Measurements from ENCODE around the gene SLC30A10. TPM values are rescaled to one million over a fixed set of nuclear protein-coding genes. Genes with fewer than 3 reads are reported as not detected.

The SLC30A10 gene
- total RNA-seq, 1 experiment from 2014 or later = 0.09 TPM

GRCh38 chr1:219902951-219903350, 25.4 kb downstream of the SLC30A10 start:
- WGBS (ENCODE audit: extremely low coverage, insufficient read length, low lambda C conversion rate) = no CpG with 5 or more reads among the region's 4 CpGs

More at GRCh38 chr1:219902951-219903350, 25.4 kb downstream of the SLC30A10 start:
- Histone ChIP-seq H3K4me1 (ENCODE audit: insufficient read depth, low read length) (0 out of 2 replicates have a peak, but pooled peaks cover 3% of the 10 kb centered on the region), H2AFZ (ENCODE audit: low read length) (no peak overlapping the region), H2BK20ac (ENCODE audit: low read depth, low read length, poor library complexity, severe bottlenecking) (no peak overlapping the region), H3T11ph (ENCODE audit: low read length) (no peak overlapping the region), H3K4ac (ENCODE audit: low read depth, low read length) (no peak overlapping the region), H3K23me2 (ENCODE audit: insufficient read length, low read depth, low read length, poor library complexity, severe bottlenecking) (no peaks in the 10 kb centered on the region), H4K8ac (replicated peaks; ENCODE audit: insufficient read length, low read depth, low read length) (no peak overlapping the region), H2AK5ac (ENCODE audit: insufficient read length, low read length) (no peak overlapping the region), H3K4me2 (ENCODE audit: insufficient read depth, insufficient read length, low read length) (no peak overlapping the region), H3K9ac (ENCODE audit: extremely low read depth, insufficient read length, low read length) (no peak overlapping the region), H3K9me3 (ENCODE audit: control insufficient read depth, low read depth, low read length) (no peaks in the 10 kb centered on the region), H2BK15ac (ENCODE audit: low read depth, low read length) (no peak overlapping the region), H3K27me3 (ENCODE audit: insufficient read depth, low read length) (no peaks in the 10 kb centered on the region), H3K56ac (ENCODE audit: insufficient read length, low read depth, low read length) (no peak overlapping the region), H3K27ac (ENCODE audit: insufficient read length, low read depth, low read length) (no peak overlapping the region), H2BK120ac (ENCODE audit: low read depth, low read length, poor library complexity, severe bottlenecking) (no peak overlapping the region), H3K79me2 (ENCODE audit: insufficient read depth, low read length) (no peaks in the 10 kb centered on the region), H3K14ac (ENCODE audit: insufficient read depth, low read length) (no peak overlapping the region), H2BK12ac (ENCODE audit: insufficient read length, low read depth, low read length) (no peak overlapping the region), H3K23ac (ENCODE audit: insufficient read length, low read depth, low read length) (no peak overlapping the region), H3K18ac (ENCODE audit: insufficient read length, low read depth, low read length) (no peak overlapping the region), H3K79me1 (ENCODE audit: insufficient read depth, low read depth, low read length, poor library complexity, severe bottlenecking) (no peaks in the 10 kb centered on the region), H4K91ac (ENCODE audit: insufficient read length, low read depth, low read length) (no peak overlapping the region), H2BK5ac (ENCODE audit: insufficient read length, low read length) (no peak overlapping the region), H4K20me1 (ENCODE audit: control insufficient read depth, insufficient read depth, insufficient read length) (no peaks in the 10 kb centered on the region), H4K5ac (ENCODE audit: insufficient read length, low read depth, low read length) (no peak overlapping the region)
- Mint-ChIP-seq H3K27ac (no peak overlapping the region), H3K4me3 (no peak overlapping the region), H3K9me3 (no peaks in the 10 kb centered on the region), H3K4me1 (peaks cover 12 to 19% of the 10 kb centered on the region in 2 experiments), H3K27me3 (ENCODE audit: low read depth) (no peaks in the 10 kb centered on the region; the same call in none of the 2 replicates), H3K36me3 (ENCODE audit: insufficient read depth in 1 of 3, low read depth in 3 of 3) (no peaks in the 10 kb centered on the region)
- DNase-seq = no peak
- TF ChIP-seq CTCF (conservative IDR thresholded peaks at IDR 0.05) = no peak
